Heart left ventricle (tissue), 16 donors: Measurements from ENCODE around the gene MFSD2A. TPM values are rescaled to one million over a fixed set of nuclear protein-coding genes. Genes with fewer than 3 reads are reported as not detected.
A peak's percentile ranks its signal among the peaks of the same experiment; 100 is the strongest.

ENCODE experiments used
- ATAC-seq, 4 donors: fragments of 200-7000 bp; cut with Tn5 transposase; one replicate each; pipeline ENCODE4 v1.9.1; 2020 to 2022; ENCODE audit warnings: moderate library complexity in 4 of 4, mild to moderate bottlenecking in 3 of 4, moderate number of reproducible peaks in 1 of 4
- DNase-seq, 5 donors: peaks; one replicate each; pipeline ENCODE4 v3.0.0-alpha.2; 2020
- H3K27ac ChIP-seq, 12 donors: fragments of 200-600 bp; sonication (generic) in 4 of 12; one replicate each; pipeline versions ENCODE4 v1.5.0 to v1.8.0; 2016 to 2022; ENCODE audit warnings: mild to moderate bottlenecking in 2 of 12
- H3K27me3 ChIP-seq, 9 donors: fragments of 200-600 bp; sonication (generic) in 2 of 9; one replicate each; pipeline versions ENCODE4 v1.5.1 to v1.8.0; 2016 to 2022; ENCODE audit warnings: mild to moderate bottlenecking in 3 of 9
- H3K36me3 ChIP-seq, 9 donors: fragments of 200-600 bp; sonication (generic) in 2 of 9; one replicate each; pipeline versions ENCODE4 v1.5.0 to v1.8.0; 2018 to 2022; ENCODE audit warnings: mild to moderate bottlenecking in 2 of 9
- H3K4me1 ChIP-seq, 12 donors: fragments of 200-600 bp; sonication (generic) in 4 of 12; one replicate each; pipeline versions ENCODE4 v1.5.0 to v1.8.0; 2016 to 2022; ENCODE audit warnings: mild to moderate bottlenecking in 3 of 12
- H3K4me3 ChIP-seq, 12 donors: fragments of 200-600 bp; sonication (generic) in 4 of 12; one replicate each; pipeline versions ENCODE4 v1.5.0 to v1.8.0; 2017 to 2022; ENCODE audit warnings: mild to moderate bottlenecking in 9 of 12, moderate library complexity in 4 of 12
- H3K9me3 ChIP-seq, 12 donors: fragments of 200-600 bp; sonication (generic) in 4 of 12; one replicate each; pipeline versions ENCODE4 v1.5.0 to v1.8.0; 2016 to 2022; ENCODE audit warnings: mild to moderate bottlenecking in 1 of 12
- POLR2A ChIP-seq, 2 donors: fragments of 450-650 bp; IDR thresholded peaks; one replicate each; pipeline ENCODE4 v1.6.1; 2017; ENCODE audit warnings: antibody characterized with exemption in 2 of 2, mild to moderate bottlenecking in 2 of 2, moderate library complexity in 2 of 2
- WGBS, 4 donors: extraction: QIAGEN DNeasy Blood & Tissue Kit in 2 of 4; methylation state at CpG; one replicate each; pipeline versions ENCODE4 v1.1.5 to v1.1.7; 2013 to 2018; 5-methylcytosine and 5-hydroxymethylcytosine counted together
- intact Hi-C, 10 donors: fragments of 100-400 bp; cut with DNase I; formaldehyde crosslinking; loops; one replicate each; pipeline versions ENCODE4 v1.11.1 to v1.14.2; 2022
- polyA plus RNA-seq, 2 donors: library from polyadenylated mRNA; stranded (reverse); fragments of 200-250 nt; gene quantifications; one replicate each; pipeline ENCODE4 v1.2.3, GENCODE V29; 2013
- total RNA-seq, 9 donors: library from RNA; depleted of rRNA in 2 of 9; stranded (reverse); fragments of >200 nt in 2 of 9; fragmentation: NEBNext Ultra II Directional in 3 of 9; extraction: Animal tissue kit (Norgen Biotek cat#: 25700) in 3 of 9; gene quantifications; one replicate each; pipeline versions ENCODE4 v1.1.0 to v1.2.4, GENCODE V29; 2016 to 2023
- TF ChIP-seq, protein P1 (sequence below), 12 donors: fragments of 200-600 bp; sonication (generic) in 4 of 12; IDR thresholded peaks; one replicate each; pipeline versions ENCODE4 v1.5.0 to v1.8.0; 2018 to 2022; ENCODE audit warnings: antibody characterized with exemption in 12 of 12, mild to moderate bottlenecking in 5 of 12
- donor health status: ischemic (EF 13 %, LVEDD 7.1; RV severe dilation, severe dysfunction).
- donor health status: healthy with polysubstance abuse.
- donor health status: DM: no; HTN: yes; CAD: no.
- donor health status: DM: no; HTN: no; CAD: no.
- donor health status: ischemic (EF 25% LVEDD 6.9; RV normal size, moderate dysfunction).
- donor health status: ischemic (EF 25% LVEDD 5.7; RV mildly dilated, moderate dysfunction).
- donor health status: healthy.
- donor health status: DM: yes; HTN: yes; CAD: no.
- donor health status: ischemic (EF 35%, LVEDD 5.7; RV mildly dilated, moderate dysfunction).
- donor health status: nonischemic (EF 11% LVEDD 7.7; RV severe dilation, severe dysfunction).
- donor health status: DM: yes; HTN: yes; CAD: no.
- donor health status: PGD.
- donor health status: ischemic (EF 29% LVEDD 5.4; RV normal size, mild dysfunction).
- donor health status: nonischemic (EF 23%, LVEDD 6.1; RV moderate dilation, normal function).

The MFSD2A gene
- total and polyA plus RNA-seq, 11 donors, result 0.11 to 12.7 (median 0.96) TPM

DNA sequence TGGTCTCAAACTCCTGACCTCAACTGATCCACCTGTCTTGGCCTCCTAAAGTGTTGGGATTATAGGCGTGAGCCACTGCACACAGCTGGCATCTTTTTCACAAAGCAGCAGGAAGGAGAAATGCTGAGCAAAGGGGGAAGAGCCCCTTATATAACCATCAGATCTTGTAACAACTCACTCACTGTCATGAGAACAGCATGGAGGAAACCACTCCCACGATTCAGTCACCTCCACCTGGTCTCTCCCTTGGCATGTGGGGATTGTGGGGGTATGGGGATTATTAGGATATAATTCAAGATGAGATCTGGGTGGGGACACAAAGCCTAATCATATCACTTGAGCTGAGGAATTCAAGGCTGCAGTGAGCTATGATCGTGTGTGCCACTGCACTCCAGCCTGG is 3.0 kb upstream of the MFSD2A start:
- H3K4me3 ChIP-seq, result no peak overlapping the region
- intact Hi-C loops, result no loop called here
- peaks cover 0 to 10% (median 0%) of the 10 kb centered on the region in 9 donors for H3K27me3 ChIP-seq
- no peaks in the 10 kb centered on the region for H3K9me3 ChIP-seq
- TF ChIP-seq POLR2A (IDR thresholded peaks at IDR 0.05), result no peak
- TF ChIP-seq, protein P1, sequence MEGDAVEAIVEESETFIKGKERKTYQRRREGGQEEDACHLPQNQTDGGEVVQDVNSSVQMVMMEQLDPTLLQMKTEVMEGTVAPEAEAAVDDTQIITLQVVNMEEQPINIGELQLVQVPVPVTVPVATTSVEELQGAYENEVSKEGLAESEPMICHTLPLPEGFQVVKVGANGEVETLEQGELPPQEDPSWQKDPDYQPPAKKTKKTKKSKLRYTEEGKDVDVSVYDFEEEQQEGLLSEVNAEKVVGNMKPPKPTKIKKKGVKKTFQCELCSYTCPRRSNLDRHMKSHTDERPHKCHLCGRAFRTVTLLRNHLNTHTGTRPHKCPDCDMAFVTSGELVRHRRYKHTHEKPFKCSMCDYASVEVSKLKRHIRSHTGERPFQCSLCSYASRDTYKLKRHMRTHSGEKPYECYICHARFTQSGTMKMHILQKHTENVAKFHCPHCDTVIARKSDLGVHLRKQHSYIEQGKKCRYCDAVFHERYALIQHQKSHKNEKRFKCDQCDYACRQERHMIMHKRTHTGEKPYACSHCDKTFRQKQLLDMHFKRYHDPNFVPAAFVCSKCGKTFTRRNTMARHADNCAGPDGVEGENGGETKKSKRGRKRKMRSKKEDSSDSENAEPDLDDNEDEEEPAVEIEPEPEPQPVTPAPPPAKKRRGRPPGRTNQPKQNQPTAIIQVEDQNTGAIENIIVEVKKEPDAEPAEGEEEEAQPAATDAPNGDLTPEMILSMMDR (IDR thresholded peaks at IDR 0.05), result no peak
- DNase-seq (no peak), ATAC-seq (no peak)
- 67 to 69% (median 68%) methylated on average over 3 of the region's 3 CpGs for WGBS, 4 donors
- peak overlapping the region in 11 of 12 donors; percentile 12 to 77 (median 59) for H3K27ac ChIP-seq
- no peaks in the 10 kb centered on the region for H3K36me3 ChIP-seq
- H3K4me1 ChIP-seq, result peaks cover 7 to 43% (median 24%) of the 10 kb centered on the region in 12 donors

DNA sequence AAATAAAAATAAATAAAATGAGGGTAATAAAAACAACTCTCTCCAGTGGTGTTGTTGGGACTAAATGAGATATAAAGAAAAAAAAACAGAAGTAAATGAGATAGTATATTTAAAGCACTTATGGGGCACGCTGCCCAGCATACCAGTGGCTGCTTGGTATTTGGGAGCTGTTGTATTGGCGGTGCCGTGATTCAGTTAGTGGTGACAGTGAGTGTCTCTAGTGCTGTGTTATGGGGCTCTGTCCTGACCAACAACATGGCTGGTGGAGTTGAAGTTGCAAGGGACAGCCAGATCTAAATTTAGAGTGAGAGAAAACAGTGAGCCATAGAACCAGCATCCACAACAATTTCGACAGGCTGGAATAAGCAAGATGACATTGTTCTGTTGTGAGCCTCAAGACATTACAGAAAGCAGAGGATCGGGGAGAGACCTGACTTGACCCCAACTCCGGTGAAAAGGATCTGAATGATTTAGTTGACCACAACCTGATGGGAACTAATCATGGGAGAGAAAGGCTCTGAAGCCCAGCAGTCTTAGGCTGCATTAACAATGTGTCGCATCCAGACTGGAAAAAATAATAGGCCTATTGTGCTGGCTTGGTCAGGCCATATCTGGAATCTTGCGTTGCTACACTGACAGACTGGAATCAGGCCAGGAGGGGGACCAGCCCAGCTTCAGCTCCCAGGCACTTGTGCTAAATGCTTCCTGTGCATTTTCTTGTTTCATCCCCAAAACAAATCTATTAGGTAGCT is 2.4 kb upstream of the MFSD2A start:
- peak overlapping the region in 11 of 12 donors; percentile 12 to 77 (median 59) for H3K27ac ChIP-seq
- ATAC-seq (peak; percentile 36 to 60 (median 44)), DNase-seq (peak in 1 of 5 donors; percentile 42)
- H3K4me3 ChIP-seq, result no peak overlapping the region
- peaks cover 7 to 43% (median 24%) of the 10 kb centered on the region in 12 donors for H3K4me1 ChIP-seq
- TF ChIP-seq POLR2A (IDR thresholded peaks at IDR 0.05), result no peak
- TF ChIP-seq, protein P1 (IDR thresholded peaks at IDR 0.05), result no peak
- intact Hi-C loops, result no loop called here
- H3K27me3 ChIP-seq, result peaks cover 0 to 10% (median 0%) of the 10 kb centered on the region in 9 donors
- no peaks in the 10 kb centered on the region for H3K9me3 ChIP-seq
- WGBS, 4 donors, result 41 to 42% (median 42%) methylated on average over 8 of the region's 8 CpGs
- H3K36me3 ChIP-seq, result no peaks in the 10 kb centered on the region

DNA sequence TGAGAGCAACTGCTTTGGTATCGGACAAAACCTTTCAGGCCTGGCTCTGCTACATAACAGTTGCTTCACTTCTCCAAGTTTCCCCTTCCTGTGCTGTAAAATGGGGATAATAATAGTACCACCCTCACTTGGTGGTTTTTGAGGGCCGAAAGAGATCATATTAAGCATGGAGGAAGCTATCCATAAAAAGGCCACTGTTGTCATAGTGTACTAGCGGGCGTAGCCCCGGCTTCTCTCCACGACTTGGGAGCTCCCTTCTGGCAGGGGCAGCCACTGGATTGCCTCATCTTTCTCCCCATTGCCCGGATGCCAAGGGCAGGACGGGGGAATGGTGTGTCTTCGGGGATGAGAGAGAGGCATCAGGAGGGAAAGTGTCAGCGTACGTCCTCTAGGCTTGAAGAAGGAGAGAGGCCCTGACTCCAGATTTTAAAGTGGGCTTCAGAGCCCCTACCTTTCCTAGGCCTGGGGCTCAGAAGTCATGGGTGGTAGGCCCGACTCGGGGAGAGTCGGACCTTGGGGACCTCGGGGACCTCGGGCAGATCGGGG is 548 bp upstream of the MFSD2A start:
- intact Hi-C loops, result no loop called here
- H3K36me3 ChIP-seq, result no peaks in the 10 kb centered on the region
- WGBS, 4 donors, result 46 to 57% (median 53%) methylated on average over 16 to 17 of the region's 17 CpGs
- ATAC-seq, result peak in 1 of 4 donors; percentile 14
- peak in 1 of 5 donors; percentile 39 for DNase-seq
- peaks cover 0 to 10% (median 0%) of the 10 kb centered on the region in 9 donors for H3K27me3 ChIP-seq
- H3K4me3 ChIP-seq, result peak overlapping the region in 10 of 12 donors; percentile 20 to 68 (median 52)
- H3K27ac ChIP-seq, result peak overlapping the region in 4 of 12 donors; percentile 30 to 74 (median 48)
- no peaks in the 10 kb centered on the region for H3K9me3 ChIP-seq
- H3K4me1 ChIP-seq, result peaks cover 7 to 43% (median 24%) of the 10 kb centered on the region in 12 donors
- TF ChIP-seq, protein P1 (IDR thresholded peaks at IDR 0.05), result no peak
- TF ChIP-seq POLR2A (IDR thresholded peaks at IDR 0.05), result no peak
